HG03354 (cell line): ENCODE measurements around the gene DLGAP1.
"Not testable (repeated sequence)": the region's sequence is repeated elsewhere in the genome, so short reads cannot be mapped to it uniquely, and the experiment has no call there.

ENCODE experiments used
- ATAC-seq: cut with Tn5 transposase; IDR thresholded peaks from one replicate; pipeline ENCODE4 v1.9.1; 2021; ENCODE audit warnings: mild to moderate bottlenecking; ENCODE audit not compliant: unreplicated experiment, poor library complexity, severe bottlenecking

The DLGAP1 gene

DNA sequence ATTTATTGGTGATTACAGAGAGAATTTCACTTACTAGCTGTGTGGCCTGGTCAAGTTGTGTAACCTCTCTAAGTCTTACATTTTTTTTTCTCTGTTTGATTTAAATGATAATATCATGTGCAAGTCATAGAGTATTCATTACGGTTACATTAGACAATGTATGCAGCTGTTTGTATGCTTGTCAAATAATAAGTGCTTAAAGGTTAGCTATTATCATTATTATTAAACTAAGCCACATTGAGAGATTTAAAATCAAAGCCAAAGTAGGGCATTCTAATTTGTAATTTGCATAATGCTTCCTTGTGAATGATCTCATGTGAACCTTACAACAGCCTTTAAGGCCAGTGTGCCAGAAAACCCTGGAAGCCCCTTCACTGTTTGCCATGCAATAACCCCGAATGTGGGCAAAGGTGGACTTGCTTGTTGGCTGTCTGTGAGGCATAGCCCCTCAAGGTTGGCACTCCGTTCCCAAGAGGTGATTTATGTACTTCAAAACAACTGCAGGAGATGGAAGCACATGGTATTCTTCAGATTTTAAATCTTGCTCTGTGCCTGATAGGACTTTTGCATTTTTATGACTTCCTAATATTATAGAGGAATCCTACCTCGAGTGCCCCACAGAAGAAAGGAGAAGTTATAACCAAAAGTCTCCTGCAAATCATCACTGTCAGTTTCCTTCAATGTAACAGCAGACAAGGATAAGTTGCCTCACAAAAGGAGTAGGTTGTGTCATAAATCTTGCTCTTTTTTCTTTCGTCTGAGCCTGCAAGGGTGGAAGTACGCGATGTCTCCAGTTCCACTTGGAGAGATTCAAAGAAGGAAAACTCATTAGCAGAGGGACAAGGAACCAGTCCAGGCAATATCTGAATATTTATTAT, 733.1 kb downstream of the DLGAP1 start:
- no peak for ATAC-seq

DNA sequence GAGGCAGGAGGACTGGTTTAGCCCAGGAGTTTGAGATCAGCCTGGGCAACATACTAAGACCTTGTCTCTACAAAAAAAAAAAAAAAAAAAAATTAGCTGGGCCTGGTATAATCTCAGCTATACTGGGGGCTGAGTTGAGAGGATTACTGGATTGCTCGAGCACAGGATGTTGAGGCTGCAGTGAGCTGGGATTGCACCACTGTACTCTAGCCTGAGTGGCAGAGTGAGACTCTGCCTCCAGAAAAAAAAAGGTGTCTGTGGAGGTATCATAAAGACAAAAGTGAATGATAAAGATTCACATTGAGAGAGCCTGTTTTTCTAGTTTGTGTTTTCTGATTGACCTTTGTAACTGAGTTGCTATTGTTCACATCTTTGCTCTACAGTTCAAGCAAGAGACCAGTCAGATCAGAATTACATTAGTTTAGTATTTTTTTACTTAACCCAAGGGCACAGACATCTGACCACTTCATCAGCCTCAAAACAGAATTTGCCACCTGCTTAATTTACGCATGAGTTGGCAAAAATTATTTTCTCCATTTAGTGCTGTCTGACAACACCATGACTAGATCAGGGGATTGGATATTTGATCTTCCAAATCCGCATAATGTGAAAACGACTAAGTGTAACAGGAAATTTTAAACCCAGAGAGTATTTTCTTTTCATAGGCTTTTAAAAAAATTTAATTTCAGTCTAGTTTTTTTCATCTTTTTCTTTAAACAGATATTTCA, 734.1 kb downstream of the DLGAP1 start:
- ATAC-seq = no peak

DNA sequence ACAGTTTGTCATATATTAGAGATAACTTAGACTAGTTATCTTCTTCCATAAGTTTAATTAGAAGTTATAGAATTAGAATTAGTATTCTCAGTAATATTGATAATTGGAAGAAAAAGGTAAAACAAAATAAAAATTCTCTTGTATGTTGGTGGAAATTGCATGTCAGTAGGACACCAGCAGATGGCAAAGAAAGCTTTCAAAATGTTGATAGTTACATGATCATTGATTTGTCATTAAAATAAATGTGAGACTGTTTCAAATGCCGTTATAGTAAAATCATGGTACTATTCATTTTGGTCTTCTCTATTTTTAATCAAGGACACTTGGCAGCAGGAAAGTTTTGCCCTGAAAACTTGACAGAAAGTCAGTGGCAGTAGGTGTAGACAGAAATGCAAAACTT, 734.9 kb downstream of the DLGAP1 start:
- ATAC-seq = no peak

DNA sequence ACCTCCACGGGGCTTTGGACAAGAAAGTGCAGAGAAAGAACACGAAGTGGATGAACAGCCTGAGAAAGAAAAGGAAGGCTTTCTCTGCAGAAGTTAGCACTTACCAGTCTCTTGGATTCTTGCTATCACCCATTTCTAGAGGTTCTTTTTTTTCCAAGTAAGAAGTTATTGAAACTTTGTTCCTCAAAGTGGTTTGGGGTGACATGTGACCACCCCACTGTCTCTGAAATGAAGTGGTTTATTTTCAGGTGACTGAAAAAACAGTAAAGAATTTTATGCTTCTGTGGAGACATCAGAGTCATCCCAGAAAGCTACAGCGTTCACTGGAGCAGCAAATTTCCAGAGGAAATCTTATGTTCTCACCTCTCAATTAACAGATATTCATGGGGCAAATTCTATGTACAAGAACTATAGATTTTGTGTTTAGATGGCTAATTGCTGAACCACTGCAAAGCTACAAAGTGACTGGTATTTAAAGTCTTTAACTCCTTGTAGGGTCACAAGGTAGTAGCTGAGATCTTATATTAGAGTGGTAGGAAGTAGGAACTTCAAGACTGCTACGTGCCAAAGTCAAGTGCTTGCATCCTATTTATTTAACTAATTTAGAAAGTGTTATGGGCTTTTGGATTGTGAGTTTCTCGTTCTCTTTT, 737.6 kb downstream of the DLGAP1 start:
- ATAC-seq = no peak

DNA sequence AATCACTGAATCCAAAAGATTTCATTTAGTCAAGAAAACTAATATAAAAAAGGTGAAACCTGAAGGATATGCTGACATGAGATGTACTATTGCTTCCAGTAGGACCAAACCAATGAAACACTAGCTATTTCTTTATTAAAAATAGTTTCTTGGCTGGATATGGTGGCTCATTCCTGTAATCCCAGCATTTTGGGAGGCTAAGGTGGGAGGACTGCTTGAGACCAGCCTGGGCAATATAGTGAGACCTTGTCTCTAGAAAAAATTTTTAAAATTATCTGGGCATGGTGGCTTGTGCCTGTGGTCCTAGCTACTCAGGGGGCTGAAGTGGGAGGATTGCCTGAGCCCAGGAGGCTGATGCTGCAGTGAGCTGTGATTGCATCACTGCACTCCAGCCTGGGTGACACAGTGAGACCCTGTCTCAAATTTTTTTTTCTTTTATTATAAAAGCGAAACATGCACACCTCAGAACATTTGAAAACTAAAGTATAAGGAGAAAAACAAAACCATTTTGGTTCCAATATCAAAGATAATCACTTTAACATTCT, 738.9 kb downstream of the DLGAP1 start:
- ATAC-seq = no peak

DNA sequence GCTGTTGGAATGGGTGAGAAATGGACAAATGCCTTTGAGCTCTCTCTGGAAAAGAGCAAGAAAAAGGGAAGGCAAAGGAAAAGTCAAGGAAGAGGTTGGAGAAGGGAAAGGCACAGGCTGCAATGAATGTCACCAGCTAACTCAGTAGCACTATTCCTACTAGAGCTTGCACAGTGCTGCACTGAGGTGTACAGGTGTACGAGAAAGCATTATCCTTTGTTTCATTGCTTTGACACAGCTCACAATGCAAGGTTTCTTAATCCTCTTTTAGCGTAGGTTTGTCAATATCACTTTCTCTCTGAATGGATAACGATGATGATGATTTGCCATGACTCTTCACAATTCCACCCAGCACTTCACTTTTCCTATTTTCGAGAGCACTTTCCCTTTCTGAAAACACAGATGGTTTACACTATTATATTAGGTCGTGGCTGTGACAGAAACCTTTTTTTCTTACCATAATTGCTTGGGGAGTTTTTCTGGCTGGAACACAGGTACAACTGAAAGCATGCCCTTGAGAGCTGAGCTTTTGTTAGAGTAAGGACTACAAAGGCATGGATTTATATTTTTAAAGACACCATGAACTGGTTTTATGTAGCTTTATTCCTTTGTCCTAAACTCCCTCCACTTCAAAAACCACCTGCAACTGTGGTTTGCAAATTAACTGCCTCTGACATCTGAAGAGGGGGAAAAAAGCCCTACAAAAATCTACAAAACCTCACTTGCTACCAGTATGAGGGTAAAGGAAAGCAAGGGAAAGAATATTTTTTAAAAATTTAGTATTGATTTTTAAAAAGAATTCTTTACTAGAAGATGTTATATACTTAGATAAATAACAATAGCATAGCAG, 739.7 kb downstream of the DLGAP1 start:
- ATAC-seq = no peak

DNA sequence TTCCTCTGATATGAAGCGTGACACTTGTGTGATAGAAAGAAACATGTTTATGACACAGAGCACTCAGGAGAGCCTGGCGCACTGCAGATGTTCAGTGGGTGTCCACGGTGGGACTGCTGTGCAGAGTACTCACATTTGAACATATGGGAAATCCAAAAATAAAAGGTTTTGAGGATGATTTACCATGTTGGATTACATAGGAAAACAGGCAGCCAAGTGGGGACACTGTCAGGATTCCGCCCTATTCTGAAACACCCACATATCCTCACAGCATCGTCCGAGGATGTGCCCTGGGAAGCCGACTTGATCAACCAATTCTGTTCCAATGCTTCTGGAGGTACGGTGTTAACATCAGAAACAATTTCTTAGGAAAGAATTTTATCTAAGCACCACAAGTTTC, 741.4 kb downstream of the DLGAP1 start:
- ATAC-seq = no peak

DNA sequence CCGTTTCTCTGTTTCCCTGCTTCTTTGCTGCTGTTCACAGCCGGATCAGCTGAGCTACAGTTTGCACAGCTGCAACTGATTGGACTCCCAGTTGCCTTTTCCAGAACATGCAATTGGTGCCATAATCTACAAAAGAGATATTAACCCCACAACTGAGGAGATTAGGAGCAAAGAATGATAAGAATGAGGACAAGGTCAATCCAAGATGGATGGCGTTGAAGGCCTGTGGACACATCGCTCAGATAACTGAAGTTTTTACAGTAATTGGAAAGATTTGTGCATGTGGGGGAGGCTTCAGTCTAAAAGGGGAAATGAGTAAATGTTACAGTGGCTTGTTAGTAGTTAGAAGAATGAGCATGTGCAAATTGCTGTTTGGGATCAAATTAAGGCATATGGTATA, 741.9 kb downstream of the DLGAP1 start:
- no peak for ATAC-seq

DNA sequence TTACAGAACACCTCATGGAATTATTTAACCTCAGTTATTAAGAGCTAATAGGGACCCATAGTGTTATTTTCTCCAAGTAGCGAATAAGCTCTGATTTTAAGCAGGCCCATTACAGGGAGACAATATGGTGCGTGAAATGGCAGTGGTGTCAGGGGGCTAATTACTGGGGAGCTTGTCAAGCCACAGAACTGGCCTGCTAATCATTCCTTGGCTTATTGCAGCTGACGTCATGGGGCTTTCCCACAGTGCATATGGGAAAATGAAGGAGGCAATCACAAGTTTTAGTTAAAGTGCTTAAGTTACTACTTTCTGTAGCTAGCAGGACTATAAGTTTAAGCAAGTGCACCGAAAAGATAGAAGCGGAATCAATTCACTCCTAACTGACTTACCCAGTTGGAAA, 742.6 kb downstream of the DLGAP1 start:
- no peak for ATAC-seq

DNA sequence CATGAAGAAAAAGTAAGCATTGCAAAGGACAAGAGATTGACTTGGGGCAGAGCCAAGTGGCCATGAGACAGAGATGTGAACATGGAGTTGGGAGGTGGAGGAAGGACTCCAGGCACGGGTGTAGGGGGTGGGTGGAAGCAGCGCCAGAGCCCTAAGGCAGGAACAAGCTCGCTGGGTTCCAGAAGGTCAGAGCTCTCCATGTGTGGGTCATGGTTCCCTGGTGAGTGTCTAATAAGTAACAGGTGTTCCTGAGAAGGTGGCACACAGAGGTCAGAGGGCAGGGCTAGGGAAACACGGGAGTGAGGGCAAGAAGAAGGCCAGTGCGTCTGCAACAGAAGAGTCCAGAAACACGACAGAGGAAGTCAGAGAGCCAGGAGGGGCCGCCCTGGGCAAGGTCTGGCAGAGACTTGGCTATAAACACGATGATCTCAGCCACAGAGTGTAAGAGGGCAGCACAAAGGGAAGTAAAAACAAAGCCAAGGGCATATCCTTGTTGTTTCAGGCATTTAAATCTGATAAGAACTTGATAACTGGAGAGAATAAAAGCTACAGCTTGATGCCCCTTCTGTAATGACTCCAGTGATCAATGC, 744.3 kb downstream of the DLGAP1 start:
- ATAC-seq = no peak

DNA sequence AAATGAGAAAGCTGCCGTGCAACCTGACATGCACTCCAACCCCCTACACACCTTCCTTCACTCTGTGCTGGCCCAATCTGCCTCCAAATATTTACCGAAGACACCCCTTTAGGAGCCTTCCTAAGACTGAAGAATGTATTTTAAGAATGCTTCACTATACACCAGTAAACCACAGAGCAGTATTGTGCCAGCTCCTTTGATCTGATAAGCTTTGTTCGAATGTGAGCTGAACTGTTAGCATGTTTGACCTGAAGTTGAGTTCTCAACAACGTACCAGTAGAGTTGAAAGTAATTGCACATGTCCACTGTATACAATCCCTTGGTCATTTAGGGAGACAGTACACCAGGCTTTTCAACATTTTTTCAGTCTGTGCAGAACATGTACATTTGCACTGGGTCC, 745.9 kb downstream of the DLGAP1 start:
- ATAC-seq = no peak

DNA sequence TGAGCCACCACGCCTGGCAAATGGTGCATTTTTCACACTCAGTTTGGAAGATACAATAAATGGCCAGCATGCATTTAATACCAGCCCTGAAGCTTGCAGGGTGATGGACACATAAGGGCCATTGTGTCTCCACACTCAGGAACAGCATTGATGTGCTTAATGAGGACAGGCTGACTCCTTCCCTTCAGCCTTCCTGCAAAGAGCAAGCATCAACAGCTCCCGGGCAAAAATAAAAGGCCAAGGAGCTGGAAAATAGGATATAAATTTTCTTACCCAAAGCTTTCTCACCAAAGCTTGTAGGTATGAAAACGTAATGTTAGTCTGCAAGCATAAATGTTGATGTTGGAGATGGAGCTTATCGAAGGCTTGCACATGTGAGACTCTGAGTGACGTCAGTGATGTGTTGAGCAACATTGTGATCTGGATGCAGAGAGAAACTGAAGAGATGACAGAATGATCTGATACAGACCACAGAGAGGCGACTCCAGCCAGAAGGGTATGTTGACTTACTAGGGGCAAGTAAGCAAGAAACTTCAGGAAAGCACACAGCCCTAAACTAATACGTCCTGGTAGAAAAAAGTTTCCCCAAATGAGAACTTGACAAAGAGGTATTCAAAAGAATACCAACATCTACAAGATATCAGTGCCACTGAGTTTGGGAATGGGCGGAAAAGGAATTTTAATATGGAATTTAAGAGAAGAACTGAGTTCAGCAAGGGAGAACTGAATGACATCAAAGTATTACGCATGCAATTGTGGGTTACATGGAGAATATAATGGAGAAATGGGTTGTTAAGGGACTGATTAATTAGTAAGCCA, 748.6 kb downstream of the DLGAP1 start:
- no peak for ATAC-seq

DNA sequence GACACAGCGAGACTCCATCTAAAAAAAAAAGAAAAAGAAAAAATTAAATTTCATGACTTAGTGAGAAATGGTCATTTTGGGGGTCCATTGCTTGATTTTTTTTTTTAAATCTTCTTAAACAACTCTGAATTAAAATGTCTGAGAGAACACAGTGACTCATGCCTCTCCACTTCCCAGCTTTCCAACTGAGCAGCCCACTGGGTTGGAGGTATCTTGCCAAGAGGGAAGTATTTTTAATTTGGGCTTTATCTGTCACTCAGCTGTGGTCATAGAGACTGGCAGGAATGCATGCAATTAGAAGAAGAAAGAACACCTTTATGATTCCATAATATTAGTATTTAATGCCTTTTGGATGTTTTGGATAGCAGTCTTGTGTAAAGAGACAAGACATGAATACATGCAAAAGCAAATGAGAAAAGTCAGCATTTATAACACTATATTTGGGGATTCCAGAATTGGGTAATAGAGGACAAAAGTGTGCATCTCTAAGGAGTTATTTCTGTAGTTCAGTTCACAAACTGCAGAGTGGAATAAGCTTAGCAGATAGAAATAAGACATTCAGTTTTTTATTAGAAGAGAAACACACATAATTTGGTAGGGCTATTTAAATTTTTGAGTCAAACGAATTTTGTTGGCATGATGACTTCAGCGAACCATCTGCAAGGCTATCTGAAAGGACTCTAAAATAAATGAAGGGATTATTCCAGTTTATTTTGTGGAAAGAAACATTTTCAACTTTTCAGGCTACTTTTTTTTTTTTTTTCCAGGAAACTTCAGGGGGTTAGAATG, 750.4 kb downstream of the DLGAP1 start:
- no peak for ATAC-seq

DNA sequence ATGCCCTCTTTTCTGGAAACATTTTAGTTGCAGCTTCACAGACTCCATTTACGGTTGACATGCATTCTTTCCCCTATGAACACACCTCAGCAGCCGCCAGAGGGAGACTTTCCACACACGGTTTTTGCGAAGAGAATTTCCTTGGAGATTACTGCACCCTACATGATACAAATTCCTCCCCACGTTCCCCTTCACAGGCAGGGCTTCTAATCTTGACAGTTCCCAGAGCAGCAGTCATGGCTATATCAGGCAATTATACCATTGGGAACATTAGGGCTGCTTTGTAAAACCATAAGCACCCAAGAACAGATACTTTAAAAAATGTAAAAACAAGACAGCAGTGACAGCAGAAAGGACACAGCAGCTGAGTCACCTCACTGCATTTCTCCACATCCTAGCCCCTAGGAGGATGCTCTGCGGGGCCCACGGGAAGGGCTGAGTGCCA, 751.4 kb downstream of the DLGAP1 start:
- no peak for ATAC-seq

DNA sequence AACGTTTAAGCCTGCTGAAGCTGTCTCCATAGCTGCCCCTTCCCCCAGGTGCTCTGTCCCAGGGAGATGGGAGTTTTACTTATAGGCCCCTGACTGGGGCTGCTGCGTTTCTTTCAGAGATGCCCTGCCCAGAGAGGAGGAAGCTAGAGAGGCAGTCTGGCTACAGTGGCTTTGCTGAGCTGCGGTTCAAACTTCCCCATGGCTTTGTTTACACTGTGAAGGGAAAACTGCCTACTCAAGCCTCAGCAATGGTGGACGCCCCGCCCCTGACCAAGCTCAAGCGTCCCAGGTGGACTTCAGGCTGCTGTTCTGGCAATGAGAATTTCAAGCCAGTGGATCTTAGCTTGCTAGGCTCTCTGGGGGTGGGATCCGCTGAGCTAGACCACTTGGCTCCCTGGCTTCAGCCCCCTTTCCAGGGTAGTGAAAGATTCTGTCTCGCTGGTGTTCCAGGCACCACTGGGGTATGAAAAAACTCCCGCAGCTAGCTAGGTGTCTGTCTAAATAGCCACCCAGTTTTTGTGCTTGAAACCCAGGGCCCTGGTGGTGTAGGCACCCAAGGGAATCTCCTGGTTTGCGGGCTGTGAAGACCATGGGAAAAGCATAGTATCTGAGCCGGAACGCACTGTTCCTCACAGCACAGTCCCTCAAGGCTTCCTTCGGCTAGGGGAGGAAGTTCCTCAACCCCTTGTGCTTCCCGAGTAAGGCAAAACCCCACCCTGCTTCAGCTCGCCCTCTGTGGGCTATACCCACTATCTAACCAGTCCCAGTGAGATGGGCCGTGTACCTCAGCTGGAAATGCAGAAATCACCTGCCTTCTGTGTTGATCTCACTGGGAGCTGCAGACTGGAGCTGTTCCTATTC, 755.2 kb downstream of the DLGAP1 start:
- ATAC-seq = not testable (repeated sequence)

DNA sequence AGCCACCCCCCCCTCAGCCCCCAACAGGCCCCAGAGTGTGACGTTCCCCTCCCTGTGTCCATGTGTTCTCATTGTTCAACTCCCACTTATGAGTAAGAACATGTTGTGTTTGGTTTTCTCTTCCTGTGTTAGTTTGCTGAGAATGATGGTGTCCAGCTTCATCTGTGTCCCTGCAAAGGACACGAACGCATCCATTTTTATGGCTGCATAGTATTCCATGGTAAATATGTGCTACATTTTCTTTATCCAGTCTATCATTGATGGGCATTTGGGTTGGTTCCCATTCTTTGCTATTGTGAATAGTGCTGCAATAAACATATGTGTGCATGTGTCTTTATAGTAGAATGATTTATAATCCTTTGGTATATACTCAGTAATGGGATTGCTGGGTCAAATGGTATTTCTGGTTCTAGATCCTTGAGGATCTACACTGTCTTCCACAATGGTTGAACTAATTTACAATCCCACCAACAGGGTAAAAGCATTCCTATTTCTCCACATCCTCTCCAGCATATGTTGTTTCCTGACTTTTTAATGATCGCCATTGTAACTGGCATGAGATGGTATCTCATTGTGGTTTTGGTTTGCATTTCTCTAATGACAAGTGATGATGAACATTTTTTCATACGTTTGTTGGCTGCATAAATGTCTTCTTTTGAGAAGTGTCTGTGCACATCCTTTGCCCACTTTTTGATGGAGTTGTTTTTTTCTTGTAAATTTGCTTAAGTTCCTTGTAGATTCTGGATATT, 760.9 kb downstream of the DLGAP1 start:
- not testable (repeated sequence) for ATAC-seq
